NCI-H2196 treated with DMSO at 0.1 percent for 48 hours (cell line): ENCODE measurements around the gene CRTAC1.
A peak's percentile ranks its signal among the peaks of the same experiment; 100 is the strongest.

ENCODE experiments used
- DNase-seq: peaks from one replicate; lab custom pipeline; 2025; ENCODE audit not compliant: unreplicated experiment; lab: John Stamatoyannopoulos, UW

CRTAC1 gene

DNA sequence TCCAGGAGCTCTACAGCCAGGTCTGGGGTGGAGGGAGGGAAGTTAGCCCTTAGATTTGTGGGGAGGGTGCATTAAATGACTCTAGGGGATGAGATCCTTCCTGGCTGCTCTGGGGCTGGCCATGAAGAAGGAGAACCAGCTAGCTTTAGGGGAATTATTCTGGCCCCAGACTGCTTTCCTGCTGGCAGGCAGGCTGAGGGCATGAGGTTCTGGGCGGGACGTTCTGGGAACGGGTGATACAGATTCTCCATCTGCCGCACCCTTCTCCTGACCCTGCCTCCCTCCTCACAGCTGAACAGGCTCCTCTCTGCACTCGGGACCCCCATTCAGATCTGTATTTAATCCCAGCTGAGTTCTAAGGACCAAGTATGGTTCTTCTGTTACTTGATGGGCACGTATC, 156.9 kb downstream of the CRTAC1 start:
- no peak for DNase-seq

GRCh38 chr10:97870990-97871389, 159.4 kb downstream of the CRTAC1 start:
- no peak for DNase-seq

DNA sequence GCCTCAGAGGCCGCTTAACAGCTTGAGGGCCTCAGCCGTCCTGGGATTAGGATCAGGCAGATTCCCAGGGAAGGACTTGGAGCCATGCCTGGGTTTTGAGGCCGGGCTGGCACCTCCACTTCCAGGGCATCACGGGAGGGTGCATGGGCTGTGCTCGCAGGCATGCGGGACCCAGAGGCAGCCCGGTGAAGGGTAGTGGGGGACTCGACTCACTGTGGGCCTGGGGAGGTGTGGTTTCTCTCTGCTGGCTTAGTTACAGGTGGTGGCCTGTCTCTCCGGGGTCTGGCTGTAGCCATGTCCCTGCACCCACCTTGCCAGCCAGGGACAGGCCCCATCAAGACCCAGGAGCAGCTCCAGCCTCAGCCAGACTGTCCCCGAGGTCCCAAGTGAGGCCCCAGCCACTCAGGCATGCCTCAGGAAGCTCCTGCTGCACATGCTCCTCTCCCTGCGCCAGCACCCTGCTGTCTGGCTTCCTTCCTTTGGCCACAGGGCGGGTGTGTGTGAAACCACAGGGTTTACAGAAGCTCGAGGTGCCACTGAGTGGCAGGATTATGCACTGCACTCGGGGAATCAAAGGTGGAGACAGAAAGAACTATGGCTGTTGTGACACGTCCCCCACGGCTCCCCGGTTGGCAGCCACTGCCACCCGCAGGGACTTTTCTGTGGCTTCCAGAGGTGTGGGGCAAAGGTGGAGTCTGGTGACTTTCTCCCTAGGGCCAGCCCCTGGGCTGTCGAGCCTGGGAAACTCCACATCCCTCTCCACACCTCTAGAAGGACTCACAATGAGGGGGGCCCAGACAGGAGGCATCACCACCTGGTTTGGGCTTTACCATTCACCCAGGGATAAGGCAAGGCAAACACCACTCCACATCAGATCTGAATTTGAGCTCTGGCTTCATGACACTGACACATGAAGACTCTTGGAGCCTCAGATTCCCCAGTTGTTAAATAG, 161.1 kb downstream of the CRTAC1 start:
- peak; percentile 59 for DNase-seq

- DNase-seq = no peak
These were observed 162.2 kb downstream of the CRTAC1 start for GRCh38 chr10:97868134-97868685.

GRCh38 chr10:97867220-97867800, 163.1 kb downstream of the CRTAC1 start:
- DNase-seq = no peak

- no peak for DNase-seq
These were observed 163.7 kb downstream of the CRTAC1 start for GRCh38 chr10:97866524-97867219.

- no peak for DNase-seq
These were observed 164.9 kb downstream of the CRTAC1 start for GRCh38 chr10:97865488-97865887.

GRCh38 chr10:97863808-97864207, 166.6 kb downstream of the CRTAC1 start:
- DNase-seq = no peak

- no peak for DNase-seq
These were observed 168.5 kb downstream of the CRTAC1 start for GRCh38 chr10:97861924-97862323.

DNA sequence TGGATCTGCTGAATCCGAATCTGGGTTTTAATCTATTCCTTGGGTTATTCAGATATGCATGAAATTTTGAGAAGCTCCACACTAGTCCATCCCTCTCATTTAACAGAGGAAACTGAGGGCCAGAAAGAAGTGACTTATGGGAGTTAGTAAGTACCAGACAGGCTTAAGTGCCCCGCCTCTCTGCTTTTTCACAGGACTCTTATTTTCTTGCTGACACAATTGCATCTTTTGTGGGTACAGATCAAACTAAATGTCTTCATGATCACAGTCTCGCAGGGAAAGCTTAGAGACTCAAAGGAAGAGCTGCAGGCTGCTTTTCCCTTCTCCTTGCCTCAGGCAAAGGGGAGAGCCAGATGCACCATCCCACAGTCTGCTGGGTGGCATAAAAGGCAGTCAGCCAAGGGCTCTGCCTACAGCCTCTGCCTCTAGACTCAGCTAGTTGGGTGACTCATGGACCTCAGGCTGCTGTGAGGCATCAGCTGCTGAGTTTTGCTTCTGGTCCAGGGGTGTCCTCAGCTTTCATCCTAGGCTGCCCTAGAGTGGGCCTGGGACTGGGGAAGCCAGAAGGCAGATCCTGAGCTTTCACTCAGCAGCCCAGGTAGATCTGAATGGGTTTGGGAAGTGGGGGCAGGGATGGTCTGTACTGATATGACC, 169.2 kb downstream of the CRTAC1 start:
- DNase-seq = peak; percentile 44

- DNase-seq = no peak
These were observed 172.4 kb downstream of the CRTAC1 start for GRCh38 chr10:97858001-97858439.

DNA sequence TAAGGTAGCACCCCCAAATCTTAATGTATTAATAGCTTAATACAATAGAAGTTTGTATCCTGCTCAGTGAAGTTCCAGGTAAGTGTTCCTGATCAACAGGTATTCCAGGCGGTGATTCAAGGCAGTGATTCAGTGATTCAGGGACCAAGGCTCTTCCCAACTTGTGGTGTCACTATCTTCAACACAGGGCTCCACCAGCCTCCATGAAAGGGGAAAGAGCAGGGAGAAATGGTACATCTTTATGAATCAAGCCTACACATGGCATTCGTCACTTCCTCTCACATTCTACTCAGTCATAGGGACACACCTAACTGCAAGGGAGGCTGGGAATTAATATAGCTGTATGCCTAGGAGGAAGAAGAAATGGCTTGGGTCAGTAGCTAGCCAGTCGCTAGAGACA, 175.7 kb downstream of the CRTAC1 start:
- DNase-seq = no peak

GRCh38 chr10:97852840-97853405, 177.5 kb downstream of the CRTAC1 start:
- no peak for DNase-seq

DNA sequence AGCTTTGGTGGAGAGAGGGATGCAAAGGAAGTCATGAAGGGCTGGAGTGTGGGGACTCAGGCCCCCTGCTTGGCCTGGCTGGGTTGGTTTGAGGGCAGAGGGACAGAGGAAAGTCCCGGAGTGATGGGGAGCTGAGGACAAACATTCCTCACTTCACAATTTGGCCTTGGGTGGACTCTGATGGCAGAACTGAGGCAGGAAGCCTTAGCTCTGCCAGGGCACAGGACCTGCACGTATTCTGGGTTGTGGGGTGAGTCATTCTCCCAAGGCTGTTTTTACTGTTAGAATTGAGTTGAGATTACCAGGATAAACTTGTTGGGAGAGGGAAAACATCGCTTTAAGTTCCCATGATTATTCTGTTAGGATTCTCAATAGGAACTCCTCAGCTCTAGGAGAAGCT, 178.1 kb downstream of the CRTAC1 start:
- no peak for DNase-seq

GRCh38 chr10:97851341-97852001, 178.9 kb downstream of the CRTAC1 start:
- DNase-seq = no peak

GRCh38 chr10:97850446-97850845, 180.0 kb downstream of the CRTAC1 start:
- no peak for DNase-seq

GRCh38 chr10:97849687-97850402, 180.6 kb downstream of the CRTAC1 start, which contains the start of gene GOLGA7B:
Gene GOLGA7B (plus strand): TSS chr10:97849843. CDS start chr10:97850304, 461 bp downstream.
- peak; percentile 46 for DNase-seq

- peak; percentile 89 for DNase-seq
These were observed 181.2 kb downstream of the CRTAC1 start for GRCh38 chr10:97849103-97849686.

DNA sequence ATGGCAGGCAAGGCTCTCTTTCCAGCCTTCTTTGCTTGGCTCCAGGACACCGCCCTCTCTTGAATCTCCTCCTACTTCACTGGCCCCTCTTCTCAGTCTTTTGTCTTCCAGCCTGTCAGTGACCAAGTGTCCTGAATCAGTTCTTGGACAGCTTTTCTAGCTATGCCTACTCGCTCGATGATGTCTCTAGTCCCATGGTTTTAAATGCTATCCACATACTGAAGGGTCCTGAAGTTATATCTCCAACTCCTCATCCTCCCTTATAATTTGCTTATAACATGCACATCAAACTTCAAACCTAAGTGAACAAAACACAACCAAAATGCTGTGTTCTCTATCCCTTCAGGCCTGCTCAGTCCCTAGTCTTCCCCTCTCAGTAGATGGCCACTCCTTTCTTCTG, 185.7 kb downstream of the CRTAC1 start:
- no peak for DNase-seq
